HCT116 (cell line): Measurements from ENCODE around the gene CCDC92.

Source experiments
- CTCF ChIP-seq, 3 experiments: fragments of 200-600 bp in 1 of 3; sonication (generic) in 1 of 3; IDR thresholded peaks in 2 of 3; conservative IDR thresholded peaks in 1 of 3; 2 replicates each; pipeline ENCODE4 v1.5.1; 2012 to 2017; ENCODE audit warnings: low read depth in 2 of 3, low read length in 2 of 3, antibody characterized with exemption in 1 of 3, borderline replicate concordance in 1 of 3, control low read depth in 1 of 3, mild to moderate bottlenecking in 1 of 3, mixed read lengths in 1 of 3, mixed run types in 1 of 3, moderate library complexity in 1 of 3; ENCODE audit not compliant: insufficient read depth in 1 of 3
- POLR2AphosphoS5 ChIP-seq: IDR thresholded peaks from 2 replicates; pipeline ENCODE4 v1.6.1; 2011; ENCODE audit warnings: mild to moderate bottlenecking, low read depth, low read length, moderate library complexity
- YY1 ChIP-seq: IDR thresholded peaks from 2 replicates; pipeline ENCODE4 v1.6.1; 2011; ENCODE audit warnings: low read length, low read depth, moderate library complexity, mild to moderate bottlenecking; ENCODE audit not compliant: insufficient replicate concordance; ENCODE audit errors: extremely low read depth

- TF ChIP-seq CTCF (IDR thresholded peaks at IDR 0.05 in 2 of 3, conservative IDR thresholded peaks at IDR 0.05 in 1 of 3; ENCODE audit: borderline replicate concordance in 1 of 3, insufficient read depth in 1 of 3, low read depth in 2 of 3, low read length in 2 of 3) (no peak), POLR2AphosphoS5 (no peak), YY1 (no peak)
These were observed 52.7 kb downstream of the CCDC92 start for GRCh38 chr12:123919980-123920360.
